Naive thymus-derived CD4-positive, alpha-beta T cell (primary cell): ENCODE results near the gene ADA. TPM values are rescaled to one million over a fixed set of nuclear protein-coding genes. Genes with fewer than 3 reads are reported as not detected.

ENCODE experiments used
- ATAC-seq: fragments of 150-1000 bp; cut with Tn5 transposase; 2 replicates; pipeline ENCODE4 v1.10.0; 2021; ENCODE audit warnings: mild to moderate bottlenecking, moderate library complexity
- CTCF ChIA-PET: fragments of 350-600 bp; sonication (Branson Sonifier 250); formaldehyde crosslinking; loops from one replicate; lab custom pipeline; 2021; ENCODE audit warnings: antibody characterized with exemption; lab: Charles Lee
- POLR2A ChIA-PET: fragments of 350-600 bp; sonication (Branson Sonifier 250); formaldehyde crosslinking; loops from one replicate; lab custom pipeline; 2021; ENCODE audit warnings: antibody characterized with exemption, inconsistent platforms; lab: Charles Lee
- DNase-seq, 9 donors: peaks; one replicate each; pipeline versions ENCODE4 v3.0.0 to v3.0.0-alpha.2; 2020 to 2022; ENCODE audit warnings: mixed read lengths in 1 of 9
- H3K27ac ChIP-seq: one replicate; pipeline ENCODE4 v1.7.0; 2013; ENCODE audit warnings: mild to moderate bottlenecking, low read depth, low read length, moderate library complexity
- H3K27me3 ChIP-seq, 2 donors: one replicate each; pipeline ENCODE4 v1.7.0; 2013; ENCODE audit warnings: low read length in 2 of 2, mild to moderate bottlenecking in 2 of 2, moderate library complexity in 2 of 2; ENCODE audit not compliant: control insufficient read depth in 2 of 2, insufficient read depth in 2 of 2
- H3K36me3 ChIP-seq, 3 experiments: 1 replicate in 2 of 3; 2 replicates in 1 of 3; pipeline ENCODE4 v1.7.0; 2013; ENCODE audit warnings: low read length in 3 of 3, mild to moderate bottlenecking in 3 of 3, moderate library complexity in 1 of 3; ENCODE audit not compliant: insufficient read depth in 3 of 3, control insufficient read depth in 2 of 3
- H3K4me1 ChIP-seq, 2 donors: one replicate each; pipeline ENCODE4 v1.7.0; 2013; ENCODE audit warnings: low read length in 2 of 2, mild to moderate bottlenecking in 2 of 2, moderate library complexity in 1 of 2; ENCODE audit not compliant: control insufficient read depth in 2 of 2, insufficient read depth in 2 of 2
- H3K4me3 ChIP-seq: 2 replicates; pipeline ENCODE4 v1.7.0; 2013; ENCODE audit warnings: mild to moderate bottlenecking, low read length
- H3K9me3 ChIP-seq, 3 experiments: 1 replicate in 2 of 3; 2 replicates in 1 of 3; pipeline ENCODE4 v1.7.0; 2013; ENCODE audit warnings: low read length in 3 of 3; ENCODE audit not compliant: control insufficient read depth in 2 of 3
- H3K27ac Mint-ChIP-seq, 9 donors: one replicate each; pipeline ENCODE4 v1.8.0; 2020 to 2022; ENCODE audit warnings: mixed read lengths in 9 of 9, mild to moderate bottlenecking in 8 of 9, moderate library complexity in 5 of 9, inconsistent platforms in 2 of 9
- H3K27me3 Mint-ChIP-seq, 5 donors: one replicate each; pipeline ENCODE4 v1.8.0; 2021 to 2022; ENCODE audit warnings: mixed read lengths in 5 of 5, mild to moderate bottlenecking in 1 of 5
- H3K36me3 Mint-ChIP-seq, 5 donors: one replicate each; pipeline ENCODE4 v1.8.0; 2020 to 2022; ENCODE audit warnings: mixed read lengths in 5 of 5, mild to moderate bottlenecking in 3 of 5, inconsistent platforms in 1 of 5
- H3K4me1 Mint-ChIP-seq, 7 donors: one replicate each; pipeline ENCODE4 v1.8.0; 2020 to 2022; ENCODE audit warnings: mixed read lengths in 7 of 7, mild to moderate bottlenecking in 3 of 7, inconsistent platforms in 1 of 7
- H3K4me3 Mint-ChIP-seq, 10 donors: one replicate each; pipeline ENCODE4 v1.8.0; 2020 to 2022; ENCODE audit warnings: mild to moderate bottlenecking in 10 of 10, mixed read lengths in 10 of 10, moderate library complexity in 6 of 10, inconsistent platforms in 2 of 10
- H3K9me3 Mint-ChIP-seq, 11 donors: one replicate each; pipeline ENCODE4 v1.8.0; 2020 to 2022; ENCODE audit warnings: mixed read lengths in 11 of 11, mild to moderate bottlenecking in 4 of 11, inconsistent platforms in 1 of 11, moderate library complexity in 1 of 11
- intact Hi-C, 2 donors: fragments of 100-400 bp; cut with micrococcal nuclease; formaldehyde crosslinking; loops; one replicate each; pipeline ENCODE4 v1.15.1; 2023
- polyA plus RNA-seq, 2 donors: library from polyadenylated mRNA; unstranded; fragments of 300-500 nt; fragmentation: Illumina TruSeq; gene quantifications; one replicate each; pipeline ENCODE4 v1.2.3, GENCODE V29; 2021
- total RNA-seq, 6 experiments: library from RNA in 5 of 6; stranded (reverse) in 5 of 6; gene quantifications; 1 replicate in 5 of 6; 2 replicates in 1 of 6; pipeline ENCODE4 v1.2.3 and lab custom pipeline; 2021 to 2026

Gene ADA
- total and polyA plus RNA-seq, 7 experiments from 2014 or later = 26.1 to 103 (median 35.2) TPM

- Histone ChIP-seq H3K27ac (peak overlapping the region; percentile 44), H3K4me1 (peaks cover 0 to 12% of the 10 kb centered on the region in 2 donors), H3K36me3 (no peaks in the 10 kb centered on the region), H3K4me3 (no peak overlapping the region), H3K27me3 (no peaks in the 10 kb centered on the region), H3K9me3 (no peaks in the 10 kb centered on the region)
- peak overlapping the region in 6 of 10 donors; percentile 65 to 80 (median 74) for H3K4me3 Mint-ChIP-seq
- peaks cover 10 to 40% (median 29%) of the 10 kb centered on the region in 7 donors for H3K4me1 Mint-ChIP-seq
- ChIA-PET POLR2A (interaction anchor here (1.0 to 1.7 kb wide), 5 partner anchors 11 to 386 kb away, joined by 3 to 7 read pairs (median 3); partner anchors contain the start of genes PKIG and TTPAL), CTCF (interaction anchor here (0.5 to 2.8 kb wide), 5 partner anchors 12 to 654 kb away, joined by 3 to 23 read pairs (median 4); no protein-coding TSS in a partner anchor)
- peak overlapping the region; percentile 82 to 96 (median 88) for H3K27ac Mint-ChIP-seq
- DNase-seq = no peak
- ATAC-seq = peak; percentile 42
- peaks cover 0 to 10% (median 0%) of the 10 kb centered on the region in 5 donors for H3K36me3 Mint-ChIP-seq
- intact Hi-C loops = loop anchor here in 1 of 2 donors (5.0 kb wide), 1 partner anchor 76 kb away; the partner anchor contains the start of gene SERINC3
- no peaks in the 10 kb centered on the region for H3K9me3 Mint-ChIP-seq
- H3K27me3 Mint-ChIP-seq = no peaks in the 10 kb centered on the region
Measured at GRCh38 chr20:44597930-44598329, 53.6 kb downstream of the ADA start.

DNA sequence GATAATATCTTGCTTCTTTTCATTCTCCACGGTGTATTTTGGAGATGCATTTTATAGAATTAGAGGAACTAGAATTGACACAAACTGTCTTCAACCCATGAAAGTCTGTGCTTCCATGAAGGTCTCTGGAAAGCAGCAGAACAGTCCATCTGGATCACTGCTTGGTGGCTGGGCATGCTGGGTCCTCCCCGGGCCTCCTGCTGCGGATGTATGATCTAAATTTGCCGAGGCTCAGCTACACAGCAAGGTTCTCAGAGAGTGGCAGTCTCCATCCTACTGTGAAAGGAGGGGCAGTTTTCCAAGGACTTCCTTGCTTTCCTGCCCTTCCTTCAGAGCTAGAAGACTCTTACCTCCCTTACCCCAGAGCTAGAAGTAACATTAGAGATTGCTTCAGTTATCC lies 54.0 kb downstream of the ADA start:
- DNase-seq (no peak), ATAC-seq (no peak)
- Histone ChIP-seq H3K36me3 (no peaks in the 10 kb centered on the region), H3K27ac (no peak overlapping the region), H3K4me1 (peaks cover 0 to 12% of the 10 kb centered on the region in 2 donors), H3K4me3 (no peak overlapping the region), H3K27me3 (no peaks in the 10 kb centered on the region), H3K9me3 (no peaks in the 10 kb centered on the region)
- Mint-ChIP-seq H3K27ac (peak overlapping the region in 4 of 9 donors; percentile 86 to 93 (median 90)), H3K27me3 (peaks cover 0 to 2% (median 0%) of the 10 kb centered on the region in 5 donors), H3K9me3 (no peaks in the 10 kb centered on the region), H3K4me3 (peak overlapping the region in 1 of 10 donors; percentile 65), H3K36me3 (peaks cover 0 to 10% (median 0%) of the 10 kb centered on the region in 5 donors), H3K4me1 (peaks cover 10 to 40% (median 29%) of the 10 kb centered on the region in 7 donors)
- ChIA-PET CTCF (interaction anchor here (0.5 to 2.8 kb wide), 4 partner anchors 13 to 653 kb away, joined by 3 to 23 read pairs (median 3); no protein-coding TSS in a partner anchor), POLR2A (interaction anchor here (1.2 to 1.7 kb wide), 3 partner anchors 11 to 122 kb away, joined by 3 to 7 read pairs (median 4); partner anchors contain the start of genes PKIG and TTPAL)
- intact Hi-C loops = loop anchor here in 1 of 2 donors (5.0 kb wide), 1 partner anchor 75 kb away; the partner anchor contains the start of gene SERINC3

DNA sequence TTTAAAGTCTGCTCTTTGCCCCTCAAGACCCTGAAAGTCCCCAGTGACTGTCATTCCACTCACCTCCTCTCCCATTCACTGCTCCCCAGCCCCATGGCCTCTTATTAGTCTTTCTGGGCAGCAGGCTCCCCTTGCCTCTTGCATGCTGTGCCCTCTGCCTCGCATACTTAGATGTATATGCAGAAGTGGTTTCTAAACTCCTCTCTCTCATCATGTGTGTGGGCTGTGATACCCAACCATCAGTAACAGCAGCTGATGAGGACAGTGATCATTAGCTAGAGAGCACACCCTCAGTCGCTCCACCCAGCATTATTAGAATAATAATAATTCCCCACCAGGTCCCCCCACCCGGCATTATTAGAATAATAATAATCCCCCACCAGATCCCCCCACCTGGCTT lies 54.6 kb downstream of the ADA start:
- intact Hi-C loops = loop anchor here in 1 of 2 donors (5.0 kb wide), 1 partner anchor 75 kb away; the partner anchor contains the start of gene SERINC3
- H3K27ac Mint-ChIP-seq = peak overlapping the region in 2 of 9 donors; percentile 81 to 86
- H3K4me1 ChIP-seq = peaks cover 0 to 12% of the 10 kb centered on the region in 2 donors

DNA sequence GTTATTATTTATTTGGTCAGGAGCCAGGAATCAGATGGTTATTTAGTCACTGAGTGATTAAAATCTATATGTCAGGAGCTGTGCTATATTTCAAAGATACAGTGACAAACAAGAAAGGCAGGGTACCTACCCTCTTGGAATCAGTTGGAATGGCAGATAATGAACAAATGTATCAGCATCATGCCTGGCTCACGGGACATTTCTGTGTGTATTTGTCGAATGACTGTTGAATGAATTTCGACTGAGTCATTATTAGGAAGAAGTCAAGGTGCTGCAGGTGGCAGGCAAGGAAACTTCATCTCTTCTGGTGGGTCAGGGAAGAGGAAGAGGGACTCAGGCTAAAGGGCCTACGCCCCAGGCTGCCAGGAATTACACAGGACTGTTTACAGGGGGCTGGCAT lies 55.5 kb downstream of the ADA start:
- no peaks in the 10 kb centered on the region for H3K27me3 ChIP-seq
- CTCF ChIA-PET = no interaction called here
- Mint-ChIP-seq H3K4me1 (peaks cover 10 to 30% (median 29%) of the 10 kb centered on the region in 7 donors), H3K4me3 (no peak overlapping the region), H3K36me3 (peaks cover 0 to 11% (median 0%) of the 10 kb centered on the region in 5 donors), H3K9me3 (no peaks in the 10 kb centered on the region), H3K27me3 (peaks cover 0 to 2% (median 0%) of the 10 kb centered on the region in 5 donors), H3K27ac (peak overlapping the region in 3 of 9 donors; percentile 36 to 43 (median 42))
- H3K36me3 ChIP-seq = no peaks in the 10 kb centered on the region
- no peaks in the 10 kb centered on the region for H3K9me3 ChIP-seq
- DNase-seq (no peak), ATAC-seq (no peak)
- H3K4me3 ChIP-seq = no peak overlapping the region
- POLR2A ChIA-PET = no interaction called here
- intact Hi-C loops = loop anchor here in 1 of 2 donors (5.0 kb wide), 1 partner anchor 74 kb away; the partner anchor contains the start of gene SERINC3
- no peak overlapping the region for H3K27ac ChIP-seq
- peaks cover 0 to 12% of the 10 kb centered on the region in 2 donors for H3K4me1 ChIP-seq

More for the DNA sequence above, 54.6 kb downstream of the ADA start:
- CTCF ChIA-PET = interaction anchor here (0.6 to 2.8 kb wide), 2 partner anchors 13 to 180 kb away, joined by 3 to 23 read pairs; no protein-coding TSS in a partner anchor
- Histone ChIP-seq H3K9me3 (no peaks in the 10 kb centered on the region), H3K27ac (no peak overlapping the region), H3K27me3 (no peaks in the 10 kb centered on the region), H3K4me3 (no peak overlapping the region), H3K36me3 (no peaks in the 10 kb centered on the region)
- ATAC-seq = no peak
- POLR2A ChIA-PET = no interaction called here
- DNase-seq = no peak
- Mint-ChIP-seq H3K4me1 (peaks cover 10 to 35% (median 29%) of the 10 kb centered on the region in 7 donors), H3K4me3 (no peak overlapping the region), H3K36me3 (peaks cover 0 to 10% (median 0%) of the 10 kb centered on the region in 5 donors), H3K9me3 (no peaks in the 10 kb centered on the region), H3K27me3 (peaks cover 0 to 2% (median 0%) of the 10 kb centered on the region in 5 donors)

GRCh38 chr20:44594730-44595129 lies 56.8 kb downstream of the ADA start:
- Mint-ChIP-seq H3K27ac (no peak overlapping the region), H3K27me3 (peaks cover 0 to 2% (median 0%) of the 10 kb centered on the region in 5 donors), H3K36me3 (peaks cover 0 to 12% (median 0%) of the 10 kb centered on the region in 5 donors), H3K4me3 (no peak overlapping the region), H3K9me3 (no peaks in the 10 kb centered on the region), H3K4me1 (peaks cover 4 to 21% (median 17%) of the 10 kb centered on the region in 7 donors)
- no peak overlapping the region for H3K4me3 ChIP-seq
- peaks cover 0 to 12% of the 10 kb centered on the region in 2 donors for H3K4me1 ChIP-seq
- intact Hi-C loops = loop anchor here in 1 of 2 donors (5.0 kb wide), 1 partner anchor 72 kb away; the partner anchor contains the start of gene SERINC3
- H3K9me3 ChIP-seq = no peaks in the 10 kb centered on the region
- H3K27ac ChIP-seq = no peak overlapping the region
- POLR2A ChIA-PET = interaction anchor here (0.8 kb wide), 1 partner anchor 9 kb away, joined by 3 read pairs; no protein-coding TSS in a partner anchor
- no peaks in the 10 kb centered on the region for H3K36me3 ChIP-seq
- DNase-seq = no peak
- no peak for ATAC-seq
- CTCF ChIA-PET = interaction anchor here (0.6 to 0.7 kb wide), 3 partner anchors 9 to 1207 kb away, joined by 3 read pairs; no protein-coding TSS in a partner anchor
- no peaks in the 10 kb centered on the region for H3K27me3 ChIP-seq

DNA sequence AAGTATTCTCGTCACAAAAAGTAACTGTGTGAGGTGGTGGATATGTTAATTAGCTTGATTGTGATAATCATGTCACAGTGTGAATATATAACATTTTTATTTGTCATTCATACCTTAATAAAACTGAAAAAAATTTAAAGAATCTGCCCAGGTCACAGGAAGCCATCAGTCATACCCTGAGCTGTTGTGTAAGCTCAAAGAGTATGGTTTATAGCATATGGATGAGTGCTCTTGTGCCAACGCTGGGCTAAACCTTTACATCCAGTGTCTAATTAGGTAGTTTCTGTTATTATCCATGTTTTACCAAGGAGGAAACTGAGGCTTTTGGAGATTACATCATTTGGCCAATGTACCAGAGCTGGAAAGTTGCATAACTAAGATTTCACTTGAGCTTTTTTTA lies 57.7 kb downstream of the ADA start:
- Histone ChIP-seq H3K9me3 (no peaks in the 10 kb centered on the region), H3K27me3 (no peaks in the 10 kb centered on the region), H3K4me3 (no peak overlapping the region), H3K36me3 (no peaks in the 10 kb centered on the region), H3K4me1 (peaks cover 0 to 8% of the 10 kb centered on the region in 2 donors), H3K27ac (no peak overlapping the region)
- CTCF ChIA-PET = no interaction called here
- Mint-ChIP-seq H3K27me3 (peaks cover 0 to 2% (median 0%) of the 10 kb centered on the region in 5 donors), H3K4me3 (no peak overlapping the region), H3K4me1 (peaks cover 4 to 13% (median 11%) of the 10 kb centered on the region in 7 donors), H3K9me3 (no peaks in the 10 kb centered on the region), H3K36me3 (peaks cover 0 to 12% (median 0%) of the 10 kb centered on the region in 5 donors), H3K27ac (no peak overlapping the region)
- intact Hi-C loops = no loop called here
- DNase-seq = no peak
- POLR2A ChIA-PET = interaction anchor here (0.6 to 0.8 kb wide), 2 partner anchors 16 to 1811 kb away, joined by 3 read pairs; no protein-coding TSS in a partner anchor
- ATAC-seq = no peak
